GM18909 (cell line): ENCODE measurements around the gene RAB5A.
"Not testable (repeated sequence)": the region's sequence is repeated elsewhere in the genome, so short reads cannot be mapped to it uniquely, and the experiment has no call there.

Experiments used
- ATAC-seq: cut with Tn5 transposase; IDR thresholded peaks from one replicate; pipeline ENCODE4 v1.9.1; 2021; ENCODE audit warnings: mild to moderate bottlenecking; ENCODE audit not compliant: unreplicated experiment, poor library complexity

The RAB5A gene

DNA sequence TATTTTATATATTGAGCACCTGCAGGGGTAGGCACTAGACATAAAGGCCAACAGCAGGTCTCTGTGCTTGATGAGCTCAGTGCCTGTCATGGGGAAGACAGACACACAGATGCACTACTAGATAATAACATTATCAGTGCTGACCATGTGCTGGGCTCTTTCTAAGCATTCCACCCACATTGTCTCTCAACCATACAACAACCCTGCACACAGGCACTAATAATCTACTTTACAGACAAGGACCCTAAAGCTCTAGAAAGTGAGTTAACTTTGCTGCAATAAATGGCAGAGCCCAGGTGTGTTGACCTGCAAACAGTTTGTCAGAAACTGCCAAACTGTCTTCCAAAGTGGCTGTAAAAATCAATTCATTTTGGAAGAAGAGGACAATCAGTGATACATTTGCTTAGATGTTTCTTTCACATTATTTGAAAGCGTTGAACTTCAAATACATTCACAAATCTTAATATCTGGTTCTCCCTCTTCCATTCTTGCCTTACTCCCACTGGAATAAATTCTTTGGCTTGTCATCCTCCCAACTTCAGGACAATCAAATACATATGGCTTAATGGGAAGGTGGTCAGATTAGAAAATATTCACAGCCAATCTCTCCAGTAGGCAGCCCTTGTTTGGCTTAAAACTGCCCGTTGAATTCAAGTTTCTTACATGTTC lies 76.2 kb downstream of the RAB5A start:
- ATAC-seq: no peak

DNA sequence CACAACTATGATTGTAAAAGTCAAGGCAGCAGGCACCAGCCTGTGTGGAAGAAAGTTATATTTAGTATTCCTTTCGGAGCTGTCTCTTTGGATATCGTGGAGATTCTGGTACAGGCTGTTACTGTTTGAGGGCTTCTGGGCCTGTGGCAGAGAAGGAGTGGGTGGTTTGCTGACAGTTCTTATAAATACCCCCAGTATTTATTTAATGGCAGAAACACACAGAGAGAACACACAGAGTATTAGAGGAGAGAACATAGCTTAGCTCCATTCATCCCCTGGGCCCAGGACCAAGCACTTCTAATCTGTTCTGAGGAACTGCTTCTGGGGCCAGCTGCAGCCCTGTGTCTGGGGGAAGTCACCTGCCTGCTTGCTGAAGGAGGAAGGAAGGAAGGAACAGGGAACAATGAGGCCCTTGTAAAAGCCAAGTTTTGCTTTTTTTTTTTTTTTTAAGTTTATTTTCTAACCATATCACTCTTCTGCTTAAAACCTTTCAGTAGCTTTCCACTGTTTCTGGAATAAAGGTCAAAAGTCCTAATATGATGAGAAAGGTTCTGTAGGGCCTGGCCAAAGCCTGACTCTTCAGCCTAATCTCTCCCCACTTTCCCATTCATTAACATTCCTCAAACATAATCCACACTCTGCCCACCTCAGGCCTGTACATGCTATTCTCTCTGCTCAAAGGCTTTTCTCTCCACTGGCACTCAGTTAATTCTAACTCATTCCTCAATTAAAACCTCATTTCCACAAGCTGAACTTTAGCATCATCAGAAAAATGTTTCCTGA lies 76.9 kb downstream of the RAB5A start:
- no peak for ATAC-seq

DNA sequence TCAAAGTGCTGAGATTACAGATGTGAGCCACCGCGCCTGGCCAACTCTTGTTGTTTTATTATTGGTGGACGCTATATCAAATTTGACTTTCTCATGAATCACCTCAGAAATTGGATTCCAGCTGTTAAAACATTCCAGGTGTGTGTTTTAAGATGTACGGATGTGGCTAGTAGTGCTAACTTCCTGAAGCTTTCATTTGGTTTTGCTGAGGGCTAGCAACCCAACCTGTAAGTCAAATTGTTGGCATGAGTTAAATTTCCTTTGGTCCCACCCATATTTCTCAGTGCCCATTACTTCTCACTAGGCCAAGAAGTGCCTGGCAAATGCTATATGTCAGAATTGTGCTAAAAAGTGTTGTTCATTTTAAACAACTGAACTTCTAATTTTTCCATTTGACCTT lies 80.2 kb downstream of the RAB5A start:
- no peak for ATAC-seq

DNA sequence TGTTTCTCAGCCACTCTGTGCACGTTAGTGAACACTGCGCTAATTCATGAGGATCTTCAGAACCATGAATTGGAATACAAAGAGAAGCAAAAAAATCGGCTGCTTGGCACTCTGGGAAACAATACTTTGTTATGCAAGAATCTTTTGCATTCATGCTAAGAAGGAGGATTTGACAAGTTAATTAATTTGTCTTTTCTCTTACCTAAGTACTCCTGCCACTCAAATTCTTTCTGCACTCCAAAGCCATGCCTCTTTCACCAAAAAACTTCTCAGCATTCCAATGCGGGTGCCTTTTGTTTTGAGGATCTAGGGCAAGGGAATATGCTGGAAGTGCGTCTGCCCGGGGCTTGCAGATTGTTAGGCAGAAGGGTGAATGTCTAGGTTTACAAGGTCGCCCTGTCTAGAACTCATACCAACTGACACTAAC lies 82.0 kb downstream of the RAB5A start:
- no peak for ATAC-seq

DNA sequence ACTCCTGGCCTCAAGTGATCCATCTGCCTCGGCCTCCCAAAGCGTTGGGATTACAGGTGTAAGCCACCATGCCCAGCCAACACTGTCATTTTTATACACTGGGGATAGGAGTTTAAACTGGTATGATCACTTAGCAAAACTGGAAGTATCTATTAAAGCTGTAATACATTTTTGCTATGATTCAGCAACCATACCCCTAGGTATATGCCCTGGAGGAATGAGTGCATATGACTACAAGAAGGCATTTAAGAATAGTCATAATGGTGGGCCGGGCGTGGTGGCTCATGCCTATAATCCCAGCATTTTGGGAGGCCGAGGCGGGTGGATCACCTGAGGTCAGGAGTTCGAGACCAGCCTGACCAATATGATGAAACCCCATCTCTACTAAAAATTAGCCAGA lies 85.0 kb downstream of the RAB5A start:
- ATAC-seq: not testable (repeated sequence)
